ENCODE measurements around the gene POLR2A.

DNA sequence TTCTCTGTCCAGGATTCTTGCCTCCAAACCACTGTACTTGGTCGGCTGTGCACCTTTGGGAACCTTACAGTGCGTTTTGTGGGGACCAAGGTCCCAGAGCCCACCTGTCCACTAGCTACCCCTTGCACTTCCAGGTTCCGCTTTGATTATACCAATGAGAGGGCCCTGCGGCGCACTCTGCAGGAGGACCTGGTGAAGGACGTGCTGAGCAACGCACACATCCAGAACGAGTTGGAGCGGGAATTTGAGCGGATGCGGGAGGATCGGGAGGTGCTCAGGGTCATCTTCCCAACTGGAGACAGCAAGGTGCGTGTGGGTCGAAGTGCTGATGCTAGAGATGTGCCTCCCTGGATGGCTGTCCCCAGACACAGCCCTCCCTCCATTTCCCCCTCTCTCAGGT lies 18.8 kb downstream of the POLR2A start:
- TF ChIP-seq, protein P1, sequence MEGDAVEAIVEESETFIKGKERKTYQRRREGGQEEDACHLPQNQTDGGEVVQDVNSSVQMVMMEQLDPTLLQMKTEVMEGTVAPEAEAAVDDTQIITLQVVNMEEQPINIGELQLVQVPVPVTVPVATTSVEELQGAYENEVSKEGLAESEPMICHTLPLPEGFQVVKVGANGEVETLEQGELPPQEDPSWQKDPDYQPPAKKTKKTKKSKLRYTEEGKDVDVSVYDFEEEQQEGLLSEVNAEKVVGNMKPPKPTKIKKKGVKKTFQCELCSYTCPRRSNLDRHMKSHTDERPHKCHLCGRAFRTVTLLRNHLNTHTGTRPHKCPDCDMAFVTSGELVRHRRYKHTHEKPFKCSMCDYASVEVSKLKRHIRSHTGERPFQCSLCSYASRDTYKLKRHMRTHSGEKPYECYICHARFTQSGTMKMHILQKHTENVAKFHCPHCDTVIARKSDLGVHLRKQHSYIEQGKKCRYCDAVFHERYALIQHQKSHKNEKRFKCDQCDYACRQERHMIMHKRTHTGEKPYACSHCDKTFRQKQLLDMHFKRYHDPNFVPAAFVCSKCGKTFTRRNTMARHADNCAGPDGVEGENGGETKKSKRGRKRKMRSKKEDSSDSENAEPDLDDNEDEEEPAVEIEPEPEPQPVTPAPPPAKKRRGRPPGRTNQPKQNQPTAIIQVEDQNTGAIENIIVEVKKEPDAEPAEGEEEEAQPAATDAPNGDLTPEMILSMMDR (IDR thresholded peaks at IDR 0.05): no peak
- no peak for TF ChIP-seq POLR2A (IDR thresholded peaks at IDR 0.05)

All from uterus (tissue), 2 donors.